GM23248 (cell line): ENCODE results near the gene EXOSC1.

ENCODE experiments used
- EZH2 ChIP-seq: fragments of 200-600 bp; sonication (generic); IDR thresholded peaks from 2 replicates; pipeline ENCODE4 v1.6.1; 2018; ENCODE audit warnings: antibody characterized with exemption, mild to moderate bottlenecking; ENCODE audit not compliant: insufficient read depth, poor library complexity, severe bottlenecking
- EZH2phosphoT487 ChIP-seq: fragments of 200-600 bp; sonication (generic); IDR thresholded peaks from 2 replicates; pipeline ENCODE4 v1.6.1; 2018; ENCODE audit warnings: antibody characterized with exemption, moderate library complexity, mild to moderate bottlenecking, low read depth; ENCODE audit not compliant: insufficient read depth

DNA sequence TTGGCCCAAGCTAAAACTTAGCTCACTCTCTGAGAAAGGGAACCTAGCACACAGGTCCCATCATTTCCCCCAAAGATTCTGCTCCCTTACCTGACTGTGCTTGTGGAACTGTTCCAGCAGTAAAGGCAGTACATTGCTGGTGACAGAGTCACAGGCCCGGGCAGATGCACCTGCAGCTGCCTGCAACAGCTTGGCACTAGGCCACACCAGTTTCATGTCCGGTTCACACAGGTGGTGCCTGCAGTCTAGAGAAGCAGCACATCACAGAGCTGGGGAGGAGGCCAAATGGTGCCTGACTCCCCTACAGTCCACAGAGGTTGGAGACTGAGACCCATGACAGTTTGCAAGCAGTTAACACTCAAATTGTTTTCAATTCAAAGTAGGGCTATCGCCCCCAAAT is 22.4 kb upstream of the EXOSC1 start:
- TF ChIP-seq EZH2 (no peak), EZH2phosphoT487 (no peak)
